Heart left ventricle (tissue), 13 donors: ENCODE measurements around the gene GPR183.

ENCODE experiments used
- POLR2A ChIP-seq, 2 donors: fragments of 450-650 bp; IDR thresholded peaks; one replicate each; pipeline ENCODE4 v1.6.1; 2017; ENCODE audit warnings: antibody characterized with exemption in 2 of 2, mild to moderate bottlenecking in 2 of 2, moderate library complexity in 2 of 2
- TF ChIP-seq, protein P1 (sequence below), 12 donors: fragments of 200-600 bp; sonication (generic) in 4 of 12; IDR thresholded peaks; one replicate each; pipeline versions ENCODE4 v1.5.0 to v1.8.0; 2018 to 2022; ENCODE audit warnings: antibody characterized with exemption in 12 of 12, mild to moderate bottlenecking in 5 of 12
- donor health status: ischemic (EF 13 %, LVEDD 7.1; RV severe dilation, severe dysfunction).
- donor health status: DM: no; HTN: yes; CAD: no.
- donor health status: DM: no; HTN: no; CAD: no.
- donor health status: ischemic (EF 25% LVEDD 6.9; RV normal size, moderate dysfunction).
- donor health status: ischemic (EF 25% LVEDD 5.7; RV mildly dilated, moderate dysfunction).
- donor health status: ischemic (EF 35%, LVEDD 5.7; RV mildly dilated, moderate dysfunction).
- donor health status: nonischemic (EF 11% LVEDD 7.7; RV severe dilation, severe dysfunction).
- donor health status: DM: yes; HTN: yes; CAD: no.
- donor health status: PGD.
- donor health status: ischemic (EF 29% LVEDD 5.4; RV normal size, mild dysfunction).
- donor health status: nonischemic (EF 23%, LVEDD 6.1; RV moderate dilation, normal function).

DNA sequence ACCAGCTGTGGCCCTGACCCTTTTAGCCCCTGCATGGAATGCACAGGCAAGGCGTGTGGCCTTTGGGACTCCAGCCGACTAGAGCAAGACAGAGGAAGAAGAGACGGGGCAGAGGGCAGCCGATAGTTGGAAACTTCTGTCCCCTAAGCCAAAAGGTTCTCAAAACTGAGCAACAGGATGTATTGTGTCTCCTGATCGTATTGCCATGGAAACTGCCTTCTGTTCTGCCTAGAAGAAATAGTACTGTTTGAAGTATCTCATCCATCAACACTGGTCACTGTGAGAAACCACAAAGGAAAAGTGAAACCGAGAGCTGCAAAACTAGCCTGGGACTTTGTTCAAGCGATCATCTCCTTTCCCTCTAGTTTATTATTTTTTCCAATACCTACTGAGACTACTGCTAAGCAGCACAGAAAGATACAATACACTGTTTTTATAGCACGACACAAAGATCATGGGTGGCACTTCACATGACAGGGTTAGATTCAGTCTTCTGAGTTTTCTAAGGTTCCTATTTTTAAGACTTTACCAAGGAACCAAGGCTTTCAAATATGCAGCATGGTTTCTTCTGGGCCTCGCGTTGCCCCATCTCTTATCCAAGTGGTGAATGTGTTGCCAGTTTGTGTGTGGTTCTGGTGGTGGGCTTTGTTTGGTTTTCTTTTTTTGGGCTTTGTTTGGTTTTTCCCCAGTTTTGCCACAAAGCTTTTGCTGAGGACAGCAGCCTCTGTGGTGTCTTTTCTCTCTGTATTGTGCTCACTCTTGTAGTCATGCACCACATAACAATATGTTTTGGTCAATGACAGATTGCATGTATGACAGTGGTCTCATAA, 49.3 kb upstream of the GPR183 start:
- TF ChIP-seq, protein P1, sequence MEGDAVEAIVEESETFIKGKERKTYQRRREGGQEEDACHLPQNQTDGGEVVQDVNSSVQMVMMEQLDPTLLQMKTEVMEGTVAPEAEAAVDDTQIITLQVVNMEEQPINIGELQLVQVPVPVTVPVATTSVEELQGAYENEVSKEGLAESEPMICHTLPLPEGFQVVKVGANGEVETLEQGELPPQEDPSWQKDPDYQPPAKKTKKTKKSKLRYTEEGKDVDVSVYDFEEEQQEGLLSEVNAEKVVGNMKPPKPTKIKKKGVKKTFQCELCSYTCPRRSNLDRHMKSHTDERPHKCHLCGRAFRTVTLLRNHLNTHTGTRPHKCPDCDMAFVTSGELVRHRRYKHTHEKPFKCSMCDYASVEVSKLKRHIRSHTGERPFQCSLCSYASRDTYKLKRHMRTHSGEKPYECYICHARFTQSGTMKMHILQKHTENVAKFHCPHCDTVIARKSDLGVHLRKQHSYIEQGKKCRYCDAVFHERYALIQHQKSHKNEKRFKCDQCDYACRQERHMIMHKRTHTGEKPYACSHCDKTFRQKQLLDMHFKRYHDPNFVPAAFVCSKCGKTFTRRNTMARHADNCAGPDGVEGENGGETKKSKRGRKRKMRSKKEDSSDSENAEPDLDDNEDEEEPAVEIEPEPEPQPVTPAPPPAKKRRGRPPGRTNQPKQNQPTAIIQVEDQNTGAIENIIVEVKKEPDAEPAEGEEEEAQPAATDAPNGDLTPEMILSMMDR (IDR thresholded peaks at IDR 0.05) = no peak
- TF ChIP-seq POLR2A (IDR thresholded peaks at IDR 0.05) = no peak
